SK-N-MC (cell line): ENCODE results near the gene MGMT.

Experiments
- DNase-seq: peaks from one replicate; pipeline ENCODE4 v3.0.0-alpha.2; 2011; ENCODE audit warnings: low read depth, low spot score
- H3K27ac ChIP-seq: fragments of 200-600 bp; sonication (generic); 2 replicates; pipeline ENCODE4 v1.5.1; 2016; ENCODE audit warnings: mixed run types
- H3K36me3 ChIP-seq: fragments of 200-600 bp; sonication (generic); 2 replicates; pipeline ENCODE4 v1.6.1; 2017; ENCODE audit warnings: antibody characterized with exemption, low read length, mixed read lengths; ENCODE audit not compliant: insufficient read depth
- H3K4me3 ChIP-seq: fragments of 200-600 bp; sonication (generic); 2 replicates; pipeline ENCODE4 v1.5.1; 2016
- H3K9ac ChIP-seq: fragments of 200-600 bp; sonication (generic); 2 replicates; pipeline ENCODE4 v1.8.0; 2017; ENCODE audit warnings: mixed run types, mixed read lengths; ENCODE audit not compliant: insufficient read length
- H3K9me3 ChIP-seq: fragments of 200-600 bp; sonication (generic); 2 replicates; pipeline ENCODE4 v1.6.1; 2017; ENCODE audit warnings: low read depth, mild to moderate bottlenecking, antibody characterized with exemption, low read length, moderate library complexity, mixed read lengths
- EZH2 ChIP-seq: fragments of 200-600 bp; sonication (generic); IDR thresholded peaks from one replicate; pipeline ENCODE4 v1.6.1; 2017; ENCODE audit warnings: antibody characterized with exemption
- FOXP2 ChIP-seq: optimal IDR thresholded peaks from 2 replicates; pipeline ENCODE3; 2011; ENCODE audit warnings: mild to moderate bottlenecking, moderate library complexity; ENCODE audit not compliant: insufficient read depth; ENCODE audit errors: extremely low read length, control extremely low read depth
- POLR2AphosphoS5 ChIP-seq: IDR thresholded peaks from 2 replicates; pipeline ENCODE4 v1.6.1; 2012; ENCODE audit warnings: mild to moderate bottlenecking, low read depth, low read length, borderline replicate concordance

MGMT gene

DNA sequence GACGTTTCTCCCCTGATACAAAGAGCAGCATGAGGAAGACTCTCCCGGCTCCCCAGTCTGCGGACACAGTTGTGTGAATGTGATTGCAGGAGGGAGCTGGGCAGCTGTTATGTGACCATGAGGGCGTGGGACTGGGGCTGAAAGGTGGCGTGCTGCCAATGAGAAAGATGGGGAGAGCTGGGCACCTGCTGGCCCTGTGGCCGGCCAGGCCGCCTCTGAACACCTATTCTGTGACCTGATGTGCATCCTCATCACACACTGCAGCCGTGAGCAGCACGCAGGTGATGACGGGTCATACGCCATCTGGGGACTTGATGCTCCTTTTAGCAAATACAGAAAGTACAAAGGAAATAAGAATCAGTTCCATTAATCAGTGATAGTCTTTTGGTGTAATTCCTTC, 86.9 kb downstream of the MGMT start:
- TF ChIP-seq FOXP2, result no peak
- Histone ChIP-seq H3K27ac (no peak overlapping the region), H3K36me3 (no peaks in the 10 kb centered on the region), H3K9me3 (no peaks in the 10 kb centered on the region), H3K9ac (no peak overlapping the region), H3K4me3 (no peak overlapping the region)
- no peak for DNase-seq

- TF ChIP-seq EZH2 (no peak), FOXP2 (no peak), POLR2AphosphoS5 (no peak)
- H3K4me3 ChIP-seq, result no peak overlapping the region
- no peak overlapping the region for H3K27ac ChIP-seq
- no peaks in the 10 kb centered on the region for H3K36me3 ChIP-seq
- DNase-seq, result no peak
- no peak overlapping the region for H3K9ac ChIP-seq
- H3K9me3 ChIP-seq, result no peaks in the 10 kb centered on the region
Observed at GRCh38 chr10:129556316-129556715, 89.3 kb downstream of the MGMT start.

DNA sequence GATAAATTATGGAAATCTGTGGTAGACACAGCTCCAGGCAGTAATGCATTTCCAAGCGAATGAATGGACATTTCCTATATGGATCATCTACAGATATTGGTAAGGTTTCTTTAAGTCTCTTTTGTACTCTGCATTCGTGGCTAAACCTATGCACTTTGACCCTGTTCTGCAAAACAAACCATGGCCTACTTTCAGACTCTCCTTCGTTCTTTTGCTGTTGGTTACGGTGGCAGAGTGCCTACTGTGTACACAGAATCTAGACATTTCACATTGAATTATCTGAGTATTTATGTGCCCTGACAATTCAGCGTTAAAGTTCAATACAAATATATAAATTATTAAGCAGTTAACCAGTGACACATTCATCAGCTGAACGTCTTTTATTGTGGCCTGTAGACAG, 93.3 kb downstream of the MGMT start:
- no peak for TF ChIP-seq POLR2AphosphoS5
- TF ChIP-seq FOXP2, result no peak
- no peak for TF ChIP-seq EZH2
- no peak for DNase-seq
- no peaks in the 10 kb centered on the region for H3K36me3 ChIP-seq
- no peaks in the 10 kb centered on the region for H3K9me3 ChIP-seq
- no peak overlapping the region for H3K27ac ChIP-seq
- no peak overlapping the region for H3K4me3 ChIP-seq
- H3K9ac ChIP-seq, result no peak overlapping the region

- no peaks in the 10 kb centered on the region for H3K9me3 ChIP-seq
- H3K9ac ChIP-seq, result no peak overlapping the region
- no peak overlapping the region for H3K27ac ChIP-seq
- TF ChIP-seq FOXP2 (no peak), POLR2AphosphoS5 (no peak), EZH2 (no peak)
- DNase-seq, result no peak
- H3K4me3 ChIP-seq, result no peak overlapping the region
- no peaks in the 10 kb centered on the region for H3K36me3 ChIP-seq
Observed at GRCh38 chr10:129562487-129562886, 95.4 kb downstream of the MGMT start.

DNA sequence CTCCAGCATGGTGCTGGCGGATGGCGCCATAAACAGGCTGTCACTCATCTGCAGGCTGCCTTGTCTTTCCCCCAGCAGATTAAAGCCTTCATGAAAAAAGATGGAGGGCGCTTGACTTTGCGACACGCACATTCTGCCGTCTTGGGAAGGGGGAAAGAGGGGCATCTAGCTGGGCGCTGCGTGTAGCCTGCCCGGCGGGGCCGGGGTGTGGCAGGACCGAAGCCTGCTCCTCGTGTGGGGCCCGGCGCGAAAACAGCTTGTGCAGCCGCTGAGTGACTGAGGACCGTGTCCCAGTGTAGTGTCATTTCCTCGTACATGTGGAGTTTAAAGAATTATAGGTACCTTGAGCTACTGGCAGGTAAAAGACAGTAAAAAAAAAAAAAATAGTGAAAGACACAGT, 97.9 kb downstream of the MGMT start:
- Histone ChIP-seq H3K4me3 (no peak overlapping the region), H3K9ac (no peak overlapping the region), H3K36me3 (no peaks in the 10 kb centered on the region), H3K9me3 (no peaks in the 10 kb centered on the region), H3K27ac (no peak overlapping the region)
- TF ChIP-seq EZH2, result no peak
- DNase-seq, result no peak

GRCh38 chr10:129568583-129569344, 101.7 kb downstream of the MGMT start:
- Histone ChIP-seq H3K4me3 (no peak overlapping the region), H3K36me3 (no peaks in the 10 kb centered on the region), H3K9me3 (no peaks in the 10 kb centered on the region), H3K27ac (no peak overlapping the region), H3K9ac (no peak overlapping the region)
- DNase-seq, result no peak
- TF ChIP-seq FOXP2 (no peak), POLR2AphosphoS5 (no peak), EZH2 (no peak)

DNA sequence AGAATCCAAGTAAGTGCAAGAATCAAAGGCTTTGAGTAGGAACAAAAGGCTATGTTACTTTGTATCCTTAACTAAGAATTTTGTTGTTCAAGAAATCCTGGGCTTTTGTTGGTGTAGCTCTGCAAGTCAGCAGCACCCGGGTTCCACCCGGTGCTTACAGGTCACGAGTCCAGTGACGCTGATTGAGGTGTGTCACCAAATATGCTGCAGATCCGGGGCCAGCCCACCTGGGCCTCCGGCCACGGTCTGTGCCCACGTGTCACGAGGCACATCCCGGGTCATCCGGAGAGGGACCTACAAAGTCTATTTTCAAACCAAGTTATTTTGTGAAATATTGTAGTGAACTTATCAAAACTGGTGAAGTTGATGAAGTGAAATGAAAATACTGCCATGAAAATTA, 103.1 kb downstream of the MGMT start:
- H3K36me3 ChIP-seq, result no peaks in the 10 kb centered on the region
- H3K4me3 ChIP-seq, result no peak overlapping the region
- no peak for DNase-seq
- no peaks in the 10 kb centered on the region for H3K9me3 ChIP-seq
- no peak for TF ChIP-seq EZH2
- no peak for TF ChIP-seq FOXP2
- TF ChIP-seq POLR2AphosphoS5, result no peak
- no peak overlapping the region for H3K9ac ChIP-seq
- H3K27ac ChIP-seq, result no peak overlapping the region

- Histone ChIP-seq H3K36me3 (no peaks in the 10 kb centered on the region), H3K9me3 (no peaks in the 10 kb centered on the region), H3K9ac (no peak overlapping the region), H3K4me3 (no peak overlapping the region), H3K27ac (no peak overlapping the region)
- TF ChIP-seq FOXP2, result no peak
- TF ChIP-seq EZH2, result no peak
- no peak for TF ChIP-seq POLR2AphosphoS5
- no peak for DNase-seq
Observed at GRCh38 chr10:129579228-129579627, 112.2 kb downstream of the MGMT start.

- no peaks in the 10 kb centered on the region for H3K9me3 ChIP-seq
- no peak overlapping the region for H3K4me3 ChIP-seq
- no peak overlapping the region for H3K27ac ChIP-seq
- no peak overlapping the region for H3K9ac ChIP-seq
- H3K36me3 ChIP-seq, result no peaks in the 10 kb centered on the region
- TF ChIP-seq POLR2AphosphoS5, result no peak
- no peak for TF ChIP-seq EZH2
- TF ChIP-seq FOXP2, result no peak
- DNase-seq, result no peak
Observed at GRCh38 chr10:129580010-129580409, 113.0 kb downstream of the MGMT start.

- Histone ChIP-seq H3K4me3 (no peak overlapping the region), H3K27ac (no peak overlapping the region), H3K9me3 (no peaks in the 10 kb centered on the region), H3K36me3 (no peaks in the 10 kb centered on the region), H3K9ac (no peak overlapping the region)
- no peak for TF ChIP-seq POLR2AphosphoS5
- no peak for TF ChIP-seq EZH2
- no peak for TF ChIP-seq FOXP2
- no peak for DNase-seq
Observed at GRCh38 chr10:129580901-129581300, 113.9 kb downstream of the MGMT start.
